SHP77 (cell line): Measurements from ENCODE around the gene PRR27.
"Not testable (repeated sequence)": the region's sequence is repeated elsewhere in the genome, so short reads cannot be mapped to it uniquely, and the experiment has no call there.

Experiments
- DNase-seq, 2 experiments: peaks; one replicate each; lab custom pipeline; 2025; lab: John Stamatoyannopoulos, UW

Gene PRR27

GRCh38 chr4:70203601-70204000 is 49.6 kb downstream of the PRR27 start:
- no peak for DNase-seq

GRCh38 chr4:70212752-70213151 is 58.7 kb downstream of the PRR27 start:
- DNase-seq: not testable (repeated sequence)
